ENCODE measurements around the gene FCN3.

Gene FCN3

GRCh38 chr1:27322569-27323240, 51.9 kb downstream of the FCN3 start:
- DNase-seq (ENCODE audit: low read depth): no peak

GRCh38 chr1:27321813-27322568, 52.6 kb downstream of the FCN3 start, which contains the start of gene TMEM222:
TSS of gene TMEM222 (plus strand) at chr1:27322163. CDS start at chr1:27322198, 35 bp downstream.
- DNase-seq (ENCODE audit: low read depth): peak; percentile 91
- H3K4me3 ChIP-seq (ENCODE audit: low read depth, low read length): peak within 1 kb of the TSS; percentile 99

More at GRCh38 chr1:27322569-27323240, 51.9 kb downstream of the FCN3 start:
- H3K4me3 ChIP-seq (ENCODE audit: low read depth, low read length): peak overlapping the region; percentile 99
